ENCODE measurements around the gene RAB11FIP4.
A peak's percentile ranks its signal among the peaks of the same experiment; 100 is the strongest.

RAB11FIP4 gene

GRCh38 chr17:31517524-31517923 is 126.0 kb downstream of the RAB11FIP4 start:
- H3K4me1 ChIP-seq: peaks cover 7 to 47% (median 37%) of the 10 kb centered on the region in 10 experiments
- peak overlapping the region in 3 of 11 experiments; percentile 10 to 14 (median 13); a peak in 2 of 22 replicates for H3K4me2 ChIP-seq
- H3K9ac ChIP-seq: no peak overlapping the region
- H3K36me3 ChIP-seq: peaks cover 0 to 40% (median 22%) of the 10 kb centered on the region in 11 experiments; a peak in 15 of 22 replicates
- H3K4me3 ChIP-seq: no peak overlapping the region
- no peaks in the 10 kb centered on the region for H3K27me3 ChIP-seq
- no peak overlapping the region for H3K27ac ChIP-seq
- H3K9me3 ChIP-seq (replicated peaks in 1 of 11): no peaks in the 10 kb centered on the region
- peaks cover 0 to 19% (median 0%) of the 10 kb centered on the region in 11 experiments; a peak in 4 of 22 replicates for H4K20me1 ChIP-seq
- no peak for TF ChIP-seq Cebpa-rat (IDR thresholded peaks at IDR 0.05)

GRCh38 chr17:31518478-31518877 is 127.0 kb downstream of the RAB11FIP4 start:
- no peak overlapping the region for H3K4me3 ChIP-seq
- peaks cover 7 to 50% (median 32%) of the 10 kb centered on the region in 11 experiments for H3K36me3 ChIP-seq
- no peak overlapping the region for H3K9ac ChIP-seq
- peaks cover 0 to 37% (median 27%) of the 10 kb centered on the region in 10 experiments; a peak in 16 of 20 replicates for H3K4me1 ChIP-seq
- peaks cover 3 to 9% (median 5%) of the 10 kb centered on the region in 11 experiments for H3K9me3 ChIP-seq (replicated peaks in 1 of 11)
- H3K27ac ChIP-seq: no peak overlapping the region
- no peaks in the 10 kb centered on the region for H3K27me3 ChIP-seq
- H4K20me1 ChIP-seq: peaks cover 0 to 19% (median 0%) of the 10 kb centered on the region in 11 experiments; a peak in 4 of 22 replicates
- TF ChIP-seq Cebpa-rat (IDR thresholded peaks at IDR 0.05): no peak
- H3K4me2 ChIP-seq: no peak overlapping the region

- Histone ChIP-seq H3K4me1 (peaks cover 0 to 12% (median 7%) of the 10 kb centered on the region in 10 experiments; a peak in 11 of 20 replicates), H3K27ac (no peak overlapping the region), H3K9me3 (replicated peaks in 1 of 11) (peaks cover 11 to 22% (median 16%) of the 10 kb centered on the region in 11 experiments), H3K4me2 (no peak overlapping the region), H3K4me3 (no peak overlapping the region), H4K20me1 (peaks cover 0 to 7% (median 0%) of the 10 kb centered on the region in 11 experiments; a peak in 3 of 22 replicates), H3K9ac (no peak overlapping the region), H3K36me3 (peaks cover 16 to 74% (median 51%) of the 10 kb centered on the region in 11 experiments), H3K27me3 (no peaks in the 10 kb centered on the region)
- TF ChIP-seq Cebpa-rat (IDR thresholded peaks at IDR 0.05): no peak
Observed at GRCh38 chr17:31521632-31522283, 130.3 kb downstream of the RAB11FIP4 start.

GRCh38 chr17:31522284-31522931 is 130.9 kb downstream of the RAB11FIP4 start:
- no peak for TF ChIP-seq Cebpa-rat (IDR thresholded peaks at IDR 0.05)
- Histone ChIP-seq H3K4me2 (no peak overlapping the region), H3K9ac (no peak overlapping the region), H3K4me3 (no peak overlapping the region), H3K9me3 (replicated peaks in 1 of 11) (peaks cover 11 to 22% (median 16%) of the 10 kb centered on the region in 11 experiments), H4K20me1 (peaks cover 0 to 7% (median 0%) of the 10 kb centered on the region in 11 experiments; a peak in 3 of 22 replicates), H3K36me3 (peaks cover 16 to 81% (median 57%) of the 10 kb centered on the region in 11 experiments), H3K27ac (no peak overlapping the region), H3K27me3 (no peaks in the 10 kb centered on the region), H3K4me1 (peaks cover 0 to 9% (median 4%) of the 10 kb centered on the region in 10 experiments; a peak in 11 of 20 replicates)

GRCh38 chr17:31522987-31523495 is 131.6 kb downstream of the RAB11FIP4 start:
- Histone ChIP-seq H3K9ac (no peak overlapping the region), H3K4me2 (no peak overlapping the region), H3K4me3 (no peak overlapping the region), H3K9me3 (replicated peaks in 1 of 11) (peaks cover 11 to 22% (median 16%) of the 10 kb centered on the region in 11 experiments), H3K27ac (no peak overlapping the region), H4K20me1 (peaks cover 0 to 7% (median 0%) of the 10 kb centered on the region in 11 experiments; a peak in 3 of 22 replicates), H3K36me3 (peaks cover 16 to 84% (median 63%) of the 10 kb centered on the region in 11 experiments), H3K4me1 (peaks cover 0 to 6% (median 2%) of the 10 kb centered on the region in 10 experiments; a peak in 6 of 20 replicates), H3K27me3 (no peaks in the 10 kb centered on the region)
- TF ChIP-seq Cebpa-rat (IDR thresholded peaks at IDR 0.05): no peak

- Histone ChIP-seq H3K4me1 (peaks cover 0 to 6% (median 2%) of the 10 kb centered on the region in 10 experiments; a peak in 6 of 20 replicates), H3K4me3 (no peak overlapping the region), H4K20me1 (peaks cover 0 to 7% (median 0%) of the 10 kb centered on the region in 11 experiments; a peak in 4 of 22 replicates), H3K36me3 (peaks cover 16 to 87% (median 67%) of the 10 kb centered on the region in 11 experiments), H3K9ac (no peak overlapping the region), H3K4me2 (no peak overlapping the region), H3K27ac (no peak overlapping the region), H3K9me3 (replicated peaks in 1 of 11) (peaks cover 11 to 22% (median 16%) of the 10 kb centered on the region in 11 experiments), H3K27me3 (no peaks in the 10 kb centered on the region)
- no peak for TF ChIP-seq Cebpa-rat (IDR thresholded peaks at IDR 0.05)
Observed at GRCh38 chr17:31523862-31524730, 132.6 kb downstream of the RAB11FIP4 start.

GRCh38 chr17:31524926-31525800 is 133.7 kb downstream of the RAB11FIP4 start:
- H3K9ac ChIP-seq: no peak overlapping the region
- H3K4me2 ChIP-seq: peak overlapping the region in 2 of 11 experiments; percentile 15 to 42; a peak in 3 of 22 replicates
- peaks cover 0 to 7% (median 0%) of the 10 kb centered on the region in 11 experiments; a peak in 4 of 22 replicates for H4K20me1 ChIP-seq
- no peaks in the 10 kb centered on the region for H3K27me3 ChIP-seq
- no peak overlapping the region for H3K4me3 ChIP-seq
- H3K9me3 ChIP-seq (replicated peaks in 1 of 11): peaks cover 11 to 22% (median 16%) of the 10 kb centered on the region in 11 experiments
- H3K4me1 ChIP-seq: peaks cover 0 to 6% (median 2%) of the 10 kb centered on the region in 10 experiments; a peak in 6 of 20 replicates
- H3K36me3 ChIP-seq: peaks cover 16 to 88% (median 72%) of the 10 kb centered on the region in 11 experiments
- TF ChIP-seq Cebpa-rat (IDR thresholded peaks at IDR 0.05): no peak
- H3K27ac ChIP-seq: no peak overlapping the region

Data from BLaER1 treated with 17β-estradiol and CSF1 and Interleukin-3, amounts not matched to agents 10 nM and 100 nM (cell line).